Peyer's patch (tissue), 4 donors: ENCODE measurements around the gene KLF3.

Experiments
- CTCF ChIP-seq, 6 experiments: fragments of 450-650 bp in 4 of 6; fragments of 200-600 bp in 2 of 6; sonication (generic) in 1 of 6; IDR thresholded peaks; one replicate each; pipeline ENCODE4 v1.5.1; 2017 to 2019; ENCODE audit warnings: antibody characterized with exemption in 6 of 6, mild to moderate bottlenecking in 3 of 6, moderate library complexity in 1 of 6
- POLR2A ChIP-seq, 2 donors: fragments of 450-650 bp; IDR thresholded peaks; one replicate each; pipeline ENCODE4 v1.5.1; 2017; ENCODE audit warnings: antibody characterized with exemption in 2 of 2, mild to moderate bottlenecking in 2 of 2, moderate library complexity in 2 of 2

- TF ChIP-seq CTCF (IDR thresholded peaks at IDR 0.05) (no peak), POLR2A (IDR thresholded peaks at IDR 0.05) (no peak)
Measured at GRCh38 chr4:38671592-38671940, 7.6 kb downstream of the KLF3 start.
